Testis (tissue), 2 donors: ENCODE data around the gene ENAH.

Experiments used
- POLR2A ChIP-seq: fragments of 450-650 bp; IDR thresholded peaks from one replicate; pipeline ENCODE4 v1.6.1; 2017; ENCODE audit warnings: antibody characterized with exemption, mild to moderate bottlenecking, moderate library complexity
- TF ChIP-seq, protein P1 (sequence below), 3 experiments: fragments of 450-650 bp in 2 of 3; fragments of 200-600 bp in 1 of 3; sonication (generic) in 1 of 3; IDR thresholded peaks; one replicate each; pipeline ENCODE4 v1.5.1; 2016 to 2019; ENCODE audit warnings: antibody characterized with exemption in 3 of 3, mild to moderate bottlenecking in 2 of 3, moderate library complexity in 1 of 3

DNA sequence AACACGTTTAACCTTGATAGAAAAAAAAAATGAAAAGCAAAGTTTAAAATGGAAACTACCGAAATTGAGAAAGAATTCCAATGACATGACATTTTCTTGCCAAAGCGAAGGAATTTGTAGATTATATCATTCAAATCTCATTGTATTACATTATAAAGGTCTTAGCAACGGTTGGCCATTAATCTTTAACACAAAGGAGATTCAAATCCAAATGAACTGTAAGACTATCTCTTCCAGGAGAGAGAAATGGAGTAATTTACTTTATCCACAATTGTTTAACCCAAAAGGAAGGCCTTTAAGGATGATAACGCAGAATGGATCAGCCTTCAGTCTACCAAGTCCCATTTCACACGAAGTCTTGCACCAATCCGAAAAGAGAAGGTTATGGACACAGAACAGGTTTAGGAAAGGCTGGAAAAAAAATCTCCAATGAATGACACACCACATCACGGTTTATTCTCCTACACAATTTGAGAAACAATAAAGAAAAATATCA, 1.5 kb downstream of the ENAH start:
- TF ChIP-seq, protein P1, sequence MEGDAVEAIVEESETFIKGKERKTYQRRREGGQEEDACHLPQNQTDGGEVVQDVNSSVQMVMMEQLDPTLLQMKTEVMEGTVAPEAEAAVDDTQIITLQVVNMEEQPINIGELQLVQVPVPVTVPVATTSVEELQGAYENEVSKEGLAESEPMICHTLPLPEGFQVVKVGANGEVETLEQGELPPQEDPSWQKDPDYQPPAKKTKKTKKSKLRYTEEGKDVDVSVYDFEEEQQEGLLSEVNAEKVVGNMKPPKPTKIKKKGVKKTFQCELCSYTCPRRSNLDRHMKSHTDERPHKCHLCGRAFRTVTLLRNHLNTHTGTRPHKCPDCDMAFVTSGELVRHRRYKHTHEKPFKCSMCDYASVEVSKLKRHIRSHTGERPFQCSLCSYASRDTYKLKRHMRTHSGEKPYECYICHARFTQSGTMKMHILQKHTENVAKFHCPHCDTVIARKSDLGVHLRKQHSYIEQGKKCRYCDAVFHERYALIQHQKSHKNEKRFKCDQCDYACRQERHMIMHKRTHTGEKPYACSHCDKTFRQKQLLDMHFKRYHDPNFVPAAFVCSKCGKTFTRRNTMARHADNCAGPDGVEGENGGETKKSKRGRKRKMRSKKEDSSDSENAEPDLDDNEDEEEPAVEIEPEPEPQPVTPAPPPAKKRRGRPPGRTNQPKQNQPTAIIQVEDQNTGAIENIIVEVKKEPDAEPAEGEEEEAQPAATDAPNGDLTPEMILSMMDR (IDR thresholded peaks at IDR 0.05), result no peak
- no peak for TF ChIP-seq POLR2A
